Measurements from ENCODE around the gene UROC1.

Gene UROC1

GRCh38 chr3:126531051-126531330 lies 13.4 kb upstream of the UROC1 start:
- H3K18ac ChIP-seq (ENCODE audit: low read depth in 1 of 2, low read length in 2 of 2): no peak overlapping the region
- DNase-seq: no peak
- peaks cover 18% of the 10 kb centered on the region for H3K4me1 ChIP-seq (ENCODE audit: control insufficient read depth, insufficient read depth, low read depth, low read length)
- no peak overlapping the region for H2BK15ac ChIP-seq (ENCODE audit: low read depth, poor library complexity, severe bottlenecking)
- no peak overlapping the region for H3K4ac ChIP-seq (ENCODE audit: low read depth in 1 of 2, low read length in 2 of 2)
- no peaks in the 10 kb centered on the region for H3K9me3 ChIP-seq (ENCODE audit: control insufficient read depth, low read length)
- H3K27me3 ChIP-seq (ENCODE audit: control insufficient read depth in 1 of 2, insufficient read depth in 1 of 2, low read length in 2 of 2): peaks cover 18 to 64% of the 10 kb centered on the region in 2 experiments
- no peak overlapping the region for H2AFZ ChIP-seq (ENCODE audit: low read depth, low read length)
- no peak overlapping the region for H3K4me3 ChIP-seq (ENCODE audit: insufficient read depth in 1 of 2, low read depth in 1 of 2, low read length in 2 of 2)
- no peak overlapping the region for H2BK12ac ChIP-seq (ENCODE audit: low read length in 2 of 2)
- no peak overlapping the region for H4K91ac ChIP-seq (ENCODE audit: low read length)
- H3K79me1 ChIP-seq (replicated peaks; ENCODE audit: low read length, poor library complexity, severe bottlenecking): no peaks in the 10 kb centered on the region
- no peak overlapping the region for H3K9ac ChIP-seq (ENCODE audit: low read length)
- H2AK5ac ChIP-seq (ENCODE audit: low read length, severe bottlenecking): no peak overlapping the region
- H3K23ac ChIP-seq (ENCODE audit: low read length in 2 of 2): no peak overlapping the region
- no peak overlapping the region for H3K27ac ChIP-seq (ENCODE audit: low read length, poor library complexity, severe bottlenecking)
- WGBS: 92% methylated on average over 6 of the region's 6 CpGs
- H4K8ac ChIP-seq (ENCODE audit: low read length): no peak overlapping the region
- no peak overlapping the region for H3K4me2 ChIP-seq (ENCODE audit: low read length, poor library complexity, severe bottlenecking)
- H3K36me3 ChIP-seq (ENCODE audit: control insufficient read depth in 1 of 2, insufficient read depth in 2 of 2, low read depth in 1 of 2, low read length in 2 of 2): no peaks in the 10 kb centered on the region
- H2BK120ac ChIP-seq (ENCODE audit: low read depth, low read length): no peak overlapping the region
- no peak overlapping the region for H3K14ac ChIP-seq (ENCODE audit: low read length in 2 of 2)
- H2BK5ac ChIP-seq (ENCODE audit: low read depth, low read length, poor library complexity, severe bottlenecking): no peak overlapping the region

- Histone ChIP-seq H4K8ac (ENCODE audit: low read length) (no peak overlapping the region), H3K9ac (ENCODE audit: low read length) (no peak overlapping the region), H3K36me3 (ENCODE audit: control insufficient read depth in 1 of 2, insufficient read depth in 2 of 2, low read depth in 1 of 2, low read length in 2 of 2) (no peaks in the 10 kb centered on the region), H3K4me2 (ENCODE audit: low read length, poor library complexity, severe bottlenecking) (no peak overlapping the region), H3K27ac (ENCODE audit: low read length, poor library complexity, severe bottlenecking) (no peak overlapping the region), H2BK120ac (ENCODE audit: low read depth, low read length) (no peak overlapping the region), H3K14ac (ENCODE audit: low read length in 2 of 2) (no peak overlapping the region), H3K4me1 (ENCODE audit: control insufficient read depth, insufficient read depth, low read depth, low read length) (peaks cover 18% of the 10 kb centered on the region), H3K23ac (ENCODE audit: low read length in 2 of 2) (no peak overlapping the region), H2BK5ac (ENCODE audit: low read depth, low read length, poor library complexity, severe bottlenecking) (no peak overlapping the region), H3K4ac (ENCODE audit: low read depth in 1 of 2, low read length in 2 of 2) (no peak overlapping the region), H3K4me3 (ENCODE audit: insufficient read depth in 1 of 2, low read depth in 1 of 2, low read length in 2 of 2) (no peak overlapping the region), H3K79me1 (replicated peaks; ENCODE audit: low read length, poor library complexity, severe bottlenecking) (no peaks in the 10 kb centered on the region), H3K27me3 (ENCODE audit: control insufficient read depth in 1 of 2, insufficient read depth in 1 of 2, low read length in 2 of 2) (peaks cover 21 to 63% of the 10 kb centered on the region in 2 experiments), H2BK12ac (ENCODE audit: low read length in 2 of 2) (no peak overlapping the region), H2BK15ac (ENCODE audit: low read depth, poor library complexity, severe bottlenecking) (no peak overlapping the region), H3K18ac (ENCODE audit: low read depth in 1 of 2, low read length in 2 of 2) (no peak overlapping the region), H2AFZ (ENCODE audit: low read depth, low read length) (no peak overlapping the region), H3K9me3 (ENCODE audit: control insufficient read depth, low read length) (no peaks in the 10 kb centered on the region), H2AK5ac (ENCODE audit: low read length, severe bottlenecking) (no peak overlapping the region), H4K91ac (ENCODE audit: low read length) (peak overlapping the region; percentile 52)
- WGBS: 86% methylated on average over 18 of the region's 18 CpGs
- DNase-seq: no peak
Measured at GRCh38 chr3:126530171-126531050, 12.8 kb upstream of the UROC1 start.

- no peaks in the 10 kb centered on the region for H3K9me3 ChIP-seq (ENCODE audit: control insufficient read depth, low read length)
- no peak overlapping the region for H3K9ac ChIP-seq (ENCODE audit: low read length)
- H2BK5ac ChIP-seq (ENCODE audit: low read depth, low read length, poor library complexity, severe bottlenecking): no peak overlapping the region
- H3K27me3 ChIP-seq (ENCODE audit: control insufficient read depth in 1 of 2, insufficient read depth in 1 of 2, low read length in 2 of 2): peaks cover 21 to 63% of the 10 kb centered on the region in 2 experiments
- H2BK12ac ChIP-seq (ENCODE audit: low read length in 2 of 2): no peak overlapping the region
- H3K4me2 ChIP-seq (ENCODE audit: low read length, poor library complexity, severe bottlenecking): no peak overlapping the region
- no peak overlapping the region for H3K4me3 ChIP-seq (ENCODE audit: insufficient read depth in 1 of 2, low read depth in 1 of 2, low read length in 2 of 2)
- WGBS: 59% methylated on average over 7 of the region's 7 CpGs
- no peak overlapping the region for H3K23ac ChIP-seq (ENCODE audit: low read length in 2 of 2)
- peaks cover 18% of the 10 kb centered on the region for H3K4me1 ChIP-seq (ENCODE audit: control insufficient read depth, insufficient read depth, low read depth, low read length)
- H2BK120ac ChIP-seq (ENCODE audit: low read depth, low read length): no peak overlapping the region
- no peak overlapping the region for H2AK5ac ChIP-seq (ENCODE audit: low read length, severe bottlenecking)
- no peak overlapping the region for H2AFZ ChIP-seq (ENCODE audit: low read depth, low read length)
- H2BK15ac ChIP-seq (ENCODE audit: low read depth, poor library complexity, severe bottlenecking): no peak overlapping the region
- H3K36me3 ChIP-seq (ENCODE audit: control insufficient read depth in 1 of 2, insufficient read depth in 2 of 2, low read depth in 1 of 2, low read length in 2 of 2): no peaks in the 10 kb centered on the region
- no peak overlapping the region for H3K14ac ChIP-seq (ENCODE audit: low read length in 2 of 2)
- DNase-seq: no peak
- H4K91ac ChIP-seq (ENCODE audit: low read length): no peak overlapping the region
- H3K79me1 ChIP-seq (replicated peaks; ENCODE audit: low read length, poor library complexity, severe bottlenecking): no peaks in the 10 kb centered on the region
- H3K18ac ChIP-seq (ENCODE audit: low read depth in 1 of 2, low read length in 2 of 2): no peak overlapping the region
- no peak overlapping the region for H3K4ac ChIP-seq (ENCODE audit: low read depth in 1 of 2, low read length in 2 of 2)
- H4K8ac ChIP-seq (ENCODE audit: low read length): no peak overlapping the region
- no peak overlapping the region for H3K27ac ChIP-seq (ENCODE audit: low read length, poor library complexity, severe bottlenecking)
Measured at GRCh38 chr3:126529585-126530170, 12.1 kb upstream of the UROC1 start.

- H2BK12ac ChIP-seq (ENCODE audit: low read length in 2 of 2): no peak overlapping the region
- no peak overlapping the region for H3K14ac ChIP-seq (ENCODE audit: low read length in 2 of 2)
- no peak overlapping the region for H2BK5ac ChIP-seq (ENCODE audit: low read depth, low read length, poor library complexity, severe bottlenecking)
- H3K36me3 ChIP-seq (ENCODE audit: control insufficient read depth in 1 of 2, insufficient read depth in 2 of 2, low read depth in 1 of 2, low read length in 2 of 2): no peaks in the 10 kb centered on the region
- no peak overlapping the region for H3K27ac ChIP-seq (ENCODE audit: low read length, poor library complexity, severe bottlenecking)
- no peak overlapping the region for H4K91ac ChIP-seq (ENCODE audit: low read length)
- no peak overlapping the region for H2BK15ac ChIP-seq (ENCODE audit: low read depth, poor library complexity, severe bottlenecking)
- H3K27me3 ChIP-seq (ENCODE audit: control insufficient read depth in 1 of 2, insufficient read depth in 1 of 2, low read length in 2 of 2): peaks cover 19 to 60% of the 10 kb centered on the region in 2 experiments
- no peak overlapping the region for H4K8ac ChIP-seq (ENCODE audit: low read length)
- H3K4me1 ChIP-seq (ENCODE audit: control insufficient read depth, insufficient read depth, low read depth, low read length): peaks cover 25% of the 10 kb centered on the region
- no peaks in the 10 kb centered on the region for H3K79me1 ChIP-seq (replicated peaks; ENCODE audit: low read length, poor library complexity, severe bottlenecking)
- H3K4me3 ChIP-seq (ENCODE audit: insufficient read depth in 1 of 2, low read depth in 1 of 2, low read length in 2 of 2): no peak overlapping the region
- no peak overlapping the region for H3K4me2 ChIP-seq (ENCODE audit: low read length, poor library complexity, severe bottlenecking)
- H3K9ac ChIP-seq (ENCODE audit: low read length): no peak overlapping the region
- H2AK5ac ChIP-seq (ENCODE audit: low read length, severe bottlenecking): no peak overlapping the region
- H2AFZ ChIP-seq (ENCODE audit: low read depth, low read length): no peak overlapping the region
- no peak overlapping the region for H3K4ac ChIP-seq (ENCODE audit: low read depth in 1 of 2, low read length in 2 of 2)
- no peaks in the 10 kb centered on the region for H3K9me3 ChIP-seq (ENCODE audit: control insufficient read depth, low read length)
- no peak overlapping the region for H3K18ac ChIP-seq (ENCODE audit: low read depth in 1 of 2, low read length in 2 of 2)
- DNase-seq: no peak
- H3K23ac ChIP-seq (ENCODE audit: low read length in 2 of 2): no peak overlapping the region
- 82% methylated on average over 14 of the region's 14 CpGs for WGBS
- H2BK120ac ChIP-seq (ENCODE audit: low read depth, low read length): no peak overlapping the region
Measured at GRCh38 chr3:126528800-126529541, 11.4 kb upstream of the UROC1 start.
